ENCODE results near the gene ZCCHC10.

ZCCHC10 gene

GRCh38 chr5:132952829-132953228 is 73.5 kb downstream of the ZCCHC10 start:
- in situ Hi-C loops (cut with HindIII; ENCODE audit: low pct_ligation_motif_present, low pct_unique_long_range_greater_than_20kb, low sequenced_read_pairs) = no loop called here
- DNase-seq = no peak

GRCh38 chr5:132951897-132952296 is 74.5 kb downstream of the ZCCHC10 start:
- no peak for DNase-seq
- in situ Hi-C loops (cut with HindIII; ENCODE audit: low pct_ligation_motif_present, low pct_unique_long_range_greater_than_20kb, low sequenced_read_pairs) = no loop called here

GRCh38 chr5:132949136-132949535 is 77.2 kb downstream of the ZCCHC10 start:
- no peak for DNase-seq
- in situ Hi-C loops (cut with HindIII; ENCODE audit: low pct_ligation_motif_present, low pct_unique_long_range_greater_than_20kb, low sequenced_read_pairs) = no loop called here

GRCh38 chr5:132947671-132948070 is 78.7 kb downstream of the ZCCHC10 start:
- DNase-seq = no peak
- in situ Hi-C loops (cut with HindIII; ENCODE audit: low pct_ligation_motif_present, low pct_unique_long_range_greater_than_20kb, low sequenced_read_pairs) = no loop called here

All from ACHN (cell line).